MCF 10A (cell line): Measurements from ENCODE around the gene ALDH6A1. TPM values are rescaled to one million over a fixed set of nuclear protein-coding genes. Genes with fewer than 3 reads are reported as not detected.

Experiments
- BruUV-seq: library from RNA; stranded (reverse); fragments of 400-500 nt; replicated peaks from 2 replicates; lab custom pipeline; 2021; lab: Mats Ljungman, UMichigan
- CTCF ChIA-PET: fragments of 300-600 bp; sonication (Branson Sonifier 250); formaldehyde crosslinking; extraction: SDS; loops from one replicate; lab custom pipeline; 2021; ENCODE audit warnings: antibody characterized with exemption, inconsistent platforms; lab: Yijun Ruan, JAX
- POLR2A ChIA-PET: fragments of 300-600, 350-650 bp; sonication (Branson Sonifier 250); formaldehyde crosslinking; extraction: SDS; loops from one replicate; lab custom pipeline; 2020; ENCODE audit warnings: antibody characterized with exemption, inconsistent platforms; lab: Yijun Ruan, JAX
- DNase-seq: peaks from one replicate; pipeline ENCODE4 v3.0.0-alpha.2; 2018; ENCODE audit not compliant: unreplicated experiment
- H3K27ac Mint-ChIP-seq: one replicate; pipeline ENCODE4 v1.8.0; 2022; ENCODE audit warnings: mild to moderate bottlenecking, low read depth, mixed read lengths; ENCODE audit not compliant: unreplicated experiment
- H3K27me3 Mint-ChIP-seq: one replicate; pipeline ENCODE4 v1.8.0; 2022; ENCODE audit warnings: mixed read lengths; ENCODE audit not compliant: insufficient read depth, unreplicated experiment
- H3K36me3 Mint-ChIP-seq: one replicate; pipeline ENCODE4 v1.8.0; 2022; ENCODE audit warnings: mild to moderate bottlenecking, moderate library complexity, mixed read lengths; ENCODE audit not compliant: insufficient read depth, unreplicated experiment
- H3K4me1 Mint-ChIP-seq: one replicate; pipeline ENCODE4 v1.8.0; 2022; ENCODE audit warnings: mixed read lengths; ENCODE audit not compliant: insufficient read depth, unreplicated experiment
- H3K4me3 Mint-ChIP-seq: one replicate; pipeline ENCODE4 v1.8.0; 2022; ENCODE audit warnings: mild to moderate bottlenecking, moderate library complexity, mixed read lengths; ENCODE audit not compliant: unreplicated experiment
- H3K9me3 Mint-ChIP-seq: one replicate; pipeline ENCODE4 v1.8.0; 2022; ENCODE audit warnings: mixed read lengths; ENCODE audit not compliant: unreplicated experiment
- intact Hi-C: fragments of 100-400 bp; cut with micrococcal nuclease; formaldehyde crosslinking; loops from 2 replicates; pipeline ENCODE4 v1.14.1; 2022
- total RNA-seq: library from RNA; stranded (reverse); gene quantifications from 2 replicates; pipeline ENCODE4 v1.2.3, GENCODE V29; 2022
- TF ChIP-seq, protein P1 (sequence below): fragments of 200-600 bp; IDR thresholded peaks from one replicate; pipeline ENCODE4 v1.8.0; 2022; ENCODE audit warnings: antibody characterized with exemption, mild to moderate bottlenecking; ENCODE audit not compliant: unreplicated experiment

The ALDH6A1 gene
- total RNA-seq, 1 experiment from 2014 or later = 22.4 TPM

DNA sequence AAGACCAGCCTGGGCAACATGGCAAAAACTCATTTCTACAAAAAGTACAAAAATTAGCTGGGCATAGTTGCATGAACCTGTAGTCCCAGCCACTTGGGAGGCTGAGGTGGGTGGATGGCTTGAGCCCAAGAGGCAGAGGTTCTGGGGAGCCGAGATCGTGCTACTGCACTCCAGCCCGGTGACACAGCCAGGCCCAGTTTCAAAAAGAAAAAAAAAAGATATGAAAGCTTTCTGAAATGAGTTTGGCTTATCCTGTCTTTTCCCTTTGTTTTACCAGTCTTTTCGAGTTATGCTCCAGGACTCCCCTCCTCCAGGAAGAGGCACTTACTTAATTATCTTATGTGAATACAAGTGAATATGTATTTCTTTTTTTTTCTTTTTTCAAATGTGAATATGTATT is 61.9 kb downstream of the ALDH6A1 start:
- BruUV-seq = no TSS peak
- no peak for DNase-seq
- Mint-ChIP-seq H3K9me3 (no peaks in the 10 kb centered on the region), H3K4me3 (no peak overlapping the region), H3K36me3 (no peaks in the 10 kb centered on the region), H3K27me3 (no peaks in the 10 kb centered on the region), H3K27ac (no peak overlapping the region), H3K4me1 (peaks cover 6% of the 10 kb centered on the region)
- ChIA-PET CTCF (no interaction called here), POLR2A (interaction anchor here (0.7 kb wide), 1 partner anchor 374 kb away, joined by 3 read pairs; no protein-coding TSS in a partner anchor)
- TF ChIP-seq, protein P1, sequence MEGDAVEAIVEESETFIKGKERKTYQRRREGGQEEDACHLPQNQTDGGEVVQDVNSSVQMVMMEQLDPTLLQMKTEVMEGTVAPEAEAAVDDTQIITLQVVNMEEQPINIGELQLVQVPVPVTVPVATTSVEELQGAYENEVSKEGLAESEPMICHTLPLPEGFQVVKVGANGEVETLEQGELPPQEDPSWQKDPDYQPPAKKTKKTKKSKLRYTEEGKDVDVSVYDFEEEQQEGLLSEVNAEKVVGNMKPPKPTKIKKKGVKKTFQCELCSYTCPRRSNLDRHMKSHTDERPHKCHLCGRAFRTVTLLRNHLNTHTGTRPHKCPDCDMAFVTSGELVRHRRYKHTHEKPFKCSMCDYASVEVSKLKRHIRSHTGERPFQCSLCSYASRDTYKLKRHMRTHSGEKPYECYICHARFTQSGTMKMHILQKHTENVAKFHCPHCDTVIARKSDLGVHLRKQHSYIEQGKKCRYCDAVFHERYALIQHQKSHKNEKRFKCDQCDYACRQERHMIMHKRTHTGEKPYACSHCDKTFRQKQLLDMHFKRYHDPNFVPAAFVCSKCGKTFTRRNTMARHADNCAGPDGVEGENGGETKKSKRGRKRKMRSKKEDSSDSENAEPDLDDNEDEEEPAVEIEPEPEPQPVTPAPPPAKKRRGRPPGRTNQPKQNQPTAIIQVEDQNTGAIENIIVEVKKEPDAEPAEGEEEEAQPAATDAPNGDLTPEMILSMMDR = no peak
- intact Hi-C loops = no loop called here

DNA sequence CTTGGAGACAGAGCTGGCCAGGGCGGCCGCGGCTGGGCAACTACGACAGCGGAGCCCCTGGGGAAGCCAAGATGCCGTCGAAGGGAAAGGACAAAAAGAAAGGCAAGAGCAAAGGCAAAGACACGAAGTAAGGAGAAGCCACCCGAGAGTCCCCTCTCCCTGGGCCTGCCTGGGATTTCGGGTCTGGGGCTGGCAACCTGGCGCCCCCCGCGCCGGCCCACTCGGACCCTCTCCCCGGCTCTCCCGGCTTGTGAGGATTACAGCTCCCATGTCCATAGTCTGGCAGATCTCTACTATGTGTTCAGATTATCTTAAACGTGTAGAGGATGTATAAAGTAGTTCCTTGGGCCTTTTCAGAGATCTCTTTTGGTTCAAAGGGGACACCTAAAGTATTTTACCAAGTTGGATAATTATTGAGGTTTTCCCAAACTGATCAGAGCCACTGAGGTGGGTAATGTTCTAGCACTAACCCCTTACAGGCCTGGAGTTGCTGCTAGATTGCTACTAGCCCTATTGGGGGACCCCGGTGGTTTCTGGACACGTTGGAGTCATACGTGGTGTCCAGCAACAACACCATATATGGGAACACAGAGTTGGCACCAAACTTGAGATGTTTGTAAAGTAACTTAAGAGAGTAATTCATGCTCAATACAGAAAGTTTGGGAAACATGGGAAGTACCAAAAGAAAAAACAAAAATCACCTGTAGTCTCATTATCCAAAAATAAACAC is 64.7 kb downstream of the ALDH6A1 start:
- CTCF ChIA-PET = interaction anchor here (0.6 to 0.8 kb wide), 2 partner anchors 66 to 217 kb away, joined by 3 read pairs; no protein-coding TSS in a partner anchor
- peak overlapping the region; percentile 96 for H3K4me3 Mint-ChIP-seq
- H3K9me3 Mint-ChIP-seq = no peaks in the 10 kb centered on the region
- H3K27ac Mint-ChIP-seq = peak overlapping the region; percentile 96
- intact Hi-C loops = loop anchor here (2.0 kb wide), 1 partner anchor 69 kb away; the partner anchor contains the start of genes COQ6 and FAM161B
- H3K27me3 Mint-ChIP-seq = no peaks in the 10 kb centered on the region
- POLR2A ChIA-PET = interaction anchor here (0.7 to 2.2 kb wide), 17 partner anchors 11 to 781 kb away, joined by 3 to 24 read pairs (median 8); partner anchors contain the start of genes ABCD4, ALDH6A1, COQ6 and FAM161B
- TF ChIP-seq, protein P1 = no peak
- H3K4me1 Mint-ChIP-seq = peaks cover 6% of the 10 kb centered on the region
- TSS peak; percentile 60 for BruUV-seq
- no peaks in the 10 kb centered on the region for H3K36me3 Mint-ChIP-seq
- DNase-seq = peak; percentile 4

DNA sequence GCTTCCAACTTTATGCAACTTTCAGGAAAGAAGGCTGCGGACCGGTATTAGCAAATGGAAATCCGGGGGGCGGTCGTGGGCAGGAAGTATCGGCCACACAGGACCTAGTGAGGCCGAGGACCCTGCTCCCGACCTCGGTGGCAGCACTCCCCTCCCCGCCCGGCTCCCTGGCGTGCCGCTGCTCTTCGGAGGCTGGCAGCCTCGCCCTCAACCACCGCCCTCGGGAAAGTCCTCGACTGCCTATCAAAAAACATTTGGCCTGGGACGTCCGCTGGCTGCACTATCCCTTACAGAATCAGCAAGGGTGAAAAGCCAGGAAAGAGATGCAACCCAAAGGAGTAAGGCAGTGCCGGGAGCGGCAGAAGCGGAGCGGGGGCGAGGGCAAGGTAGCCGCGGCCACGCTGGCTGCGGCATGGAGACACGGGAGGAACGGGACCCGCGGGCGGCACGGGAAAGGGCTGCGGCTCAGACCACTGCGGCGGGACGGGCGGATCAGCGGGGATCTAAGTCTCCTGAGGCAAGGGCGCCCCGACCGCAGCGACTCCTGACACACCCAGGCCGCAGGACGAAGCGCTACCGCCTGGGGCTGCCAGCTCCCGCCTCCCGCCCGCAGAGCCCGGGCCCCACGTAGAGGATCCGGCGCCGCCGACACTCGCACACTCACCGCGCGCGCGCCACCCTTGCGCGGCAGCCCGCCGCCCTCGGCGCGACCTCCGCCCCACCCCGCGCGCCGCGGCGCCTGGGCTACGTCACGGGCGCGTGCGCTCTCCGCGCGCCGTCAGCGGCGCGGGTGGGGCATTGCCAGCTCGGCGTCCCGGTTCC is 65.5 kb downstream of the ALDH6A1 start, which contains the start of the genes BBOF1 and ENTPD5:
BBOF1 (plus strand) TSS at position 764 of the 822 bp plus-strand sequence. CDS start 130 bp downstream, outside the sequence.
ENTPD5 (minus strand) TSS at position 703 of the 822 bp plus-strand sequence. CDS start 31,186 bp downstream, outside the sequence.
- intact Hi-C loops = loop anchor here (1.0 to 2.0 kb wide), 2 partner anchors 66 to 68 kb away; partner anchors contain the start of genes ALDH6A1, COQ6, FAM161B and LIN52
- Mint-ChIP-seq H3K4me3 (peak within 1 kb of the TSS; percentile 96), H3K27ac (peak within 1 kb of the TSS; percentile 96), H3K36me3 (no peaks in the 10 kb centered on the region), H3K27me3 (no peaks in the 10 kb centered on the region), H3K4me1 (peaks cover 6% of the 10 kb centered on the region), H3K9me3 (no peaks in the 10 kb centered on the region)
- TF ChIP-seq, protein P1 = no peak
- POLR2A ChIA-PET = interaction anchor here (0.6 to 2.2 kb wide), 29 partner anchors 10 to 961 kb away, joined by 3 to 24 read pairs (median 3); partner anchors contain the start of genes ABCD4, ALDH6A1, COQ6 and FAM161B
- no TSS peak for BruUV-seq
- CTCF ChIA-PET = interaction anchor here (0.6 to 1.2 kb wide), 5 partner anchors 13 to 603 kb away, joined by 3 to 5 read pairs (median 3); no protein-coding TSS in a partner anchor
- peak; percentile 78 for DNase-seq
